HL-60 (cell line): ENCODE data around the gene LRP1-AS.

Source experiments
- GABPA ChIP-seq: IDR thresholded peaks from 2 replicates; pipeline ENCODE4 v1.6.1; 2012; ENCODE audit warnings: low read depth
- POLR2AphosphoS5 ChIP-seq: IDR thresholded peaks from 2 replicates; pipeline ENCODE4 v1.6.1; 2012; ENCODE audit warnings: low read depth
- SPI1 ChIP-seq: IDR thresholded peaks from 2 replicates; pipeline ENCODE4 v1.6.1; 2012; ENCODE audit warnings: low read depth, mild to moderate bottlenecking, borderline replicate concordance
- TF ChIP-seq, protein P1 (sequence below): IDR thresholded peaks from one replicate; pipeline ENCODE4 v1.5.1; 2011; ENCODE audit warnings: low read length, control low read depth, inconsistent platforms; ENCODE audit not compliant: insufficient read depth
- TF ChIP-seq, protein P2 (sequence below): IDR thresholded peaks from 2 replicates; pipeline ENCODE4 v1.6.1; 2012; ENCODE audit warnings: low read depth; ENCODE audit not compliant: insufficient replicate concordance

DNA sequence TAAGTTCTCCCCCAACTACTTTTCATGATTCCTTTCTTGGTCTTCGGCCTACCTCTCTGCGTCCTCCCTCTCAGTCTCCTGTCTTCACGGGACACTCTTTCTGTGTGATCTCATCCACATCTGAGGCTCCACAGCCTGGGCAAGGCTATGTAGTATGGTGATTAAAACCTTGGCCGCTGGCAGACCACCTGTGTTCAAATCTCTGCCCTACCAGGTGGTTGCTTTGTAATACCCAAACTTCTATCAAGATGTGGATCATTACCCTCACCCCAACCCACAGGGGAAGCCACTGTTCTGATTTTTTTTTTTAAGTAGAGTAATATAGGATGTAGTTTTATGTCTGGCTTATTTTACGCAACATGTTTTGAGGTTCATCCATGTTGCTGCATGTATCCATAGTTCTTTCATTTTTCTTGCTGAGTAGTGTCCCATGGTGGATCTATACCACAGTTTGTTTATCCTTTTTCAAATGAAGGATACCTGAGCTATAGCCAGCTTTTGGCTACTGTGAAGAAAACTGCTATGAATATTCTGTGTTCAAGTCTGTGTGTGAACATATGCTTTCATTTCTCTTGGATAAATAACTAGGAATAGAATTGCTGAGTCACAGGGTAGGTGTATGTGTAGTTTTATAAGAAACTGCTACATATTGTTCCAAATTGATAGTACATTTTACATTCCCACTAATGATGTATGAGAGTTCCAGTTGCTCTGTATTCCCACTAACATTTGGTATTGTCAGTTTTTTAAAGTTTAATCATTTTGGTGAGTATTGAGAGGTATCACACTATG is 27.9 kb downstream of the LRP1-AS start:
- TF ChIP-seq, protein P1, sequence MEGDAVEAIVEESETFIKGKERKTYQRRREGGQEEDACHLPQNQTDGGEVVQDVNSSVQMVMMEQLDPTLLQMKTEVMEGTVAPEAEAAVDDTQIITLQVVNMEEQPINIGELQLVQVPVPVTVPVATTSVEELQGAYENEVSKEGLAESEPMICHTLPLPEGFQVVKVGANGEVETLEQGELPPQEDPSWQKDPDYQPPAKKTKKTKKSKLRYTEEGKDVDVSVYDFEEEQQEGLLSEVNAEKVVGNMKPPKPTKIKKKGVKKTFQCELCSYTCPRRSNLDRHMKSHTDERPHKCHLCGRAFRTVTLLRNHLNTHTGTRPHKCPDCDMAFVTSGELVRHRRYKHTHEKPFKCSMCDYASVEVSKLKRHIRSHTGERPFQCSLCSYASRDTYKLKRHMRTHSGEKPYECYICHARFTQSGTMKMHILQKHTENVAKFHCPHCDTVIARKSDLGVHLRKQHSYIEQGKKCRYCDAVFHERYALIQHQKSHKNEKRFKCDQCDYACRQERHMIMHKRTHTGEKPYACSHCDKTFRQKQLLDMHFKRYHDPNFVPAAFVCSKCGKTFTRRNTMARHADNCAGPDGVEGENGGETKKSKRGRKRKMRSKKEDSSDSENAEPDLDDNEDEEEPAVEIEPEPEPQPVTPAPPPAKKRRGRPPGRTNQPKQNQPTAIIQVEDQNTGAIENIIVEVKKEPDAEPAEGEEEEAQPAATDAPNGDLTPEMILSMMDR = no peak
- no peak for TF ChIP-seq POLR2AphosphoS5
- TF ChIP-seq, protein P2, sequence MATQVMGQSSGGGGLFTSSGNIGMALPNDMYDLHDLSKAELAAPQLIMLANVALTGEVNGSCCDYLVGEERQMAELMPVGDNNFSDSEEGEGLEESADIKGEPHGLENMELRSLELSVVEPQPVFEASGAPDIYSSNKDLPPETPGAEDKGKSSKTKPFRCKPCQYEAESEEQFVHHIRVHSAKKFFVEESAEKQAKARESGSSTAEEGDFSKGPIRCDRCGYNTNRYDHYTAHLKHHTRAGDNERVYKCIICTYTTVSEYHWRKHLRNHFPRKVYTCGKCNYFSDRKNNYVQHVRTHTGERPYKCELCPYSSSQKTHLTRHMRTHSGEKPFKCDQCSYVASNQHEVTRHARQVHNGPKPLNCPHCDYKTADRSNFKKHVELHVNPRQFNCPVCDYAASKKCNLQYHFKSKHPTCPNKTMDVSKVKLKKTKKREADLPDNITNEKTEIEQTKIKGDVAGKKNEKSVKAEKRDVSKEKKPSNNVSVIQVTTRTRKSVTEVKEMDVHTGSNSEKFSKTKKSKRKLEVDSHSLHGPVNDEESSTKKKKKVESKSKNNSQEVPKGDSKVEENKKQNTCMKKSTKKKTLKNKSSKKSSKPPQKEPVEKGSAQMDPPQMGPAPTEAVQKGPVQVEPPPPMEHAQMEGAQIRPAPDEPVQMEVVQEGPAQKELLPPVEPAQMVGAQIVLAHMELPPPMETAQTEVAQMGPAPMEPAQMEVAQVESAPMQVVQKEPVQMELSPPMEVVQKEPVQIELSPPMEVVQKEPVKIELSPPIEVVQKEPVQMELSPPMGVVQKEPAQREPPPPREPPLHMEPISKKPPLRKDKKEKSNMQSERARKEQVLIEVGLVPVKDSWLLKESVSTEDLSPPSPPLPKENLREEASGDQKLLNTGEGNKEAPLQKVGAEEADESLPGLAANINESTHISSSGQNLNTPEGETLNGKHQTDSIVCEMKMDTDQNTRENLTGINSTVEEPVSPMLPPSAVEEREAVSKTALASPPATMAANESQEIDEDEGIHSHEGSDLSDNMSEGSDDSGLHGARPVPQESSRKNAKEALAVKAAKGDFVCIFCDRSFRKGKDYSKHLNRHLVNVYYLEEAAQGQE = no peak
- no peak for TF ChIP-seq GABPA
- TF ChIP-seq SPI1 = no peak
